H1 (cell line): Measurements from ENCODE around the gene LRRC56.

Source experiments
- BACH1 ChIP-seq: IDR thresholded peaks from 2 replicates; pipeline ENCODE4 v1.6.1; 2012; ENCODE audit warnings: low read length, improper control_type of control experiment
- CBX5 ChIP-seq: fragments of 300-800, 300-1000 bp; sonication (generic); IDR thresholded peaks from 2 replicates; pipeline ENCODE4 v1.7.1; 2016; ENCODE audit warnings: antibody characterized with exemption, low read length, low read depth
- CHD1 ChIP-seq: IDR thresholded peaks from 2 replicates; pipeline ENCODE4 v1.6.1; 2012; ENCODE audit warnings: low read depth, low read length, improper control_type of control experiment
- CREB1 ChIP-seq: IDR thresholded peaks from 2 replicates; pipeline ENCODE4 v1.6.1; 2012; ENCODE audit warnings: inconsistent platforms
- EZH2 ChIP-seq: fragments of 200-600 bp; sonication (generic); IDR thresholded peaks from 2 replicates; pipeline ENCODE4 v1.7.1; 2012; ENCODE audit warnings: low read depth, mild to moderate bottlenecking, moderate library complexity, low read length, inconsistent platforms; ENCODE audit not compliant: severe bottlenecking
- FOSL1 ChIP-seq: IDR thresholded peaks from 2 replicates; pipeline ENCODE4 v1.6.1; 2011; ENCODE audit warnings: mild to moderate bottlenecking, low read depth, low read length, moderate library complexity; ENCODE audit not compliant: insufficient read depth
- HDAC2 ChIP-seq, 2 experiments: fragments of 300-600 bp in 1 of 2; sonication (generic) in 1 of 2; IDR thresholded peaks; 2 replicates each; pipeline ENCODE4 v1.6.1; 2011 to 2012; ENCODE audit warnings: low read depth in 2 of 2, low read length in 2 of 2, mild to moderate bottlenecking in 2 of 2, moderate library complexity in 2 of 2, borderline replicate concordance in 1 of 2, inconsistent platforms in 1 of 2
- POLR2A ChIP-seq, 2 experiments: IDR thresholded peaks; 1 replicate in 1 of 2; 2 replicates in 1 of 2; pipeline ENCODE4 v1.6.1; 2011; ENCODE audit warnings: low read depth in 2 of 2, low read length in 2 of 2, mild to moderate bottlenecking in 2 of 2; ENCODE audit errors: control extremely low read depth in 1 of 2
- TAF7 ChIP-seq: optimal IDR thresholded peaks from 2 replicates; pipeline ENCODE3; 2011; ENCODE audit warnings: low read depth, mild to moderate bottlenecking, inconsistent platforms, low read length, moderate library complexity, borderline replicate concordance
- TF ChIP-seq, protein P1 (sequence below): IDR thresholded peaks from 2 replicates; pipeline ENCODE4 v1.6.1; 2012; ENCODE audit warnings: inconsistent platforms
- TF ChIP-seq, protein P2 (sequence below), 3 experiments: IDR thresholded peaks; 1 replicate in 2 of 3; 2 replicates in 1 of 3; pipeline versions ENCODE4 v1.5.1 to v1.6.1; 2011; ENCODE audit warnings: low read length in 3 of 3, mild to moderate bottlenecking in 3 of 3, inconsistent platforms in 2 of 3, low read depth in 1 of 3, moderate library complexity in 1 of 3; ENCODE audit not compliant: insufficient read depth in 1 of 3; ENCODE audit errors: control extremely low read depth in 1 of 3

DNA sequence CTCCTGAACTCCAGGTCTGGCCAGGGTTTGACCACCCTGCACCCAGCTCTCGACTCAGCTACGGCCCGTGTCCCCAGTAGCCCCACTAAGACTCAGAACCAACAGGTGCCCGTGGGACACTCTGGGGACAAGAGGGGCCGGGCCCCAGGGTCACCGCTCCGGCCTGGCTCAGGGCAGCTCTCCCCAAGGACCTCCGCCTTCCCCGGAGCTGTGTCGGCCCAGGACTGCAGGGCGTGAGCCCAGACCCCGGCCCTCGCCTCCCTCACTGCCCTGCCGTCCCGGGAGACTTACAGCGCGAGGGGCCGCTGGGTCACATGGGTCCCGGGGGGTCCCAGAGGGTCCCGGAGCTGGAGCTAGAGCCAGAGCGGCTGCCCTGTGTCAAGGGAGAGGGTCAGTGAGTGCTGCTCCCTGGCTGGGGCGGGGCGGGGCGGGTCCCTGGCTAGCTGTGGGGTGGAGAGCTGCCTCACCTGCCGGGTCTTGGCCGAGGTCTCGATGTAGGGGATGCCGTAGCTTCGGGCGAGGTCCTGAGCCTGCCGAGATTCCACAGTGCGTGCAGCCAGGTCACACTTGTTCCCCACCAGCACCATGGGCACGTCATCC lies 4.2 kb upstream of the LRRC56 start:
- TF ChIP-seq, protein P1, sequence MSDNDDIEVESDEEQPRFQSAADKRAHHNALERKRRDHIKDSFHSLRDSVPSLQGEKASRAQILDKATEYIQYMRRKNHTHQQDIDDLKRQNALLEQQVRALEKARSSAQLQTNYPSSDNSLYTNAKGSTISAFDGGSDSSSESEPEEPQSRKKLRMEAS: no peak
- TF ChIP-seq CBX5: no peak
- TF ChIP-seq EZH2: no peak
- no peak for TF ChIP-seq HDAC2 (IDR thresholded peaks at IDR 0.05; ENCODE audit: borderline replicate concordance in 1 of 2, low read depth in 2 of 2, low read length in 2 of 2)
- TF ChIP-seq, protein P2, sequence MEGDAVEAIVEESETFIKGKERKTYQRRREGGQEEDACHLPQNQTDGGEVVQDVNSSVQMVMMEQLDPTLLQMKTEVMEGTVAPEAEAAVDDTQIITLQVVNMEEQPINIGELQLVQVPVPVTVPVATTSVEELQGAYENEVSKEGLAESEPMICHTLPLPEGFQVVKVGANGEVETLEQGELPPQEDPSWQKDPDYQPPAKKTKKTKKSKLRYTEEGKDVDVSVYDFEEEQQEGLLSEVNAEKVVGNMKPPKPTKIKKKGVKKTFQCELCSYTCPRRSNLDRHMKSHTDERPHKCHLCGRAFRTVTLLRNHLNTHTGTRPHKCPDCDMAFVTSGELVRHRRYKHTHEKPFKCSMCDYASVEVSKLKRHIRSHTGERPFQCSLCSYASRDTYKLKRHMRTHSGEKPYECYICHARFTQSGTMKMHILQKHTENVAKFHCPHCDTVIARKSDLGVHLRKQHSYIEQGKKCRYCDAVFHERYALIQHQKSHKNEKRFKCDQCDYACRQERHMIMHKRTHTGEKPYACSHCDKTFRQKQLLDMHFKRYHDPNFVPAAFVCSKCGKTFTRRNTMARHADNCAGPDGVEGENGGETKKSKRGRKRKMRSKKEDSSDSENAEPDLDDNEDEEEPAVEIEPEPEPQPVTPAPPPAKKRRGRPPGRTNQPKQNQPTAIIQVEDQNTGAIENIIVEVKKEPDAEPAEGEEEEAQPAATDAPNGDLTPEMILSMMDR (IDR thresholded peaks at IDR 0.05; ENCODE audit: control extremely low read depth in 1 of 3, insufficient read depth in 1 of 3, low read depth in 1 of 3, low read length in 3 of 3): no peak
- no peak for TF ChIP-seq CREB1
- TF ChIP-seq CHD1: no peak
- no peak for TF ChIP-seq TAF7
- TF ChIP-seq BACH1: no peak
- no peak for TF ChIP-seq POLR2A (IDR thresholded peaks at IDR 0.05; ENCODE audit: control extremely low read depth in 1 of 2, low read depth in 2 of 2, low read length in 2 of 2)
- no peak for TF ChIP-seq FOSL1
